ENCODE measurements around the gene ILDR1. TPM values are rescaled to one million over a fixed set of nuclear protein-coding genes. Genes with fewer than 3 reads are reported as not detected.

Gene ILDR1
- total and polyA plus RNA-seq, 2 donors from 2014 or later: 11.9 to 17.7 TPM

- H3K27me3 ChIP-seq (ENCODE audit: control insufficient read depth, insufficient read depth, low read length): no peaks in the 10 kb centered on the region
Measured at GRCh38 chr3:122060040-122060698, 38.1 kb upstream of the ILDR1 start.

GRCh38 chr3:122058294-122058693 lies 36.2 kb upstream of the ILDR1 start:
- intact Hi-C loops (cut with DNase I): no loop called here
- no peak for TF ChIP-seq CTCF (IDR thresholded peaks at IDR 0.05; ENCODE audit: borderline replicate concordance, extremely low read depth, insufficient read depth)
- no peak overlapping the region for H3K4me3 ChIP-seq (ENCODE audit: low read length in 3 of 3)

More at GRCh38 chr3:122060040-122060698, 38.1 kb upstream of the ILDR1 start:
- Histone ChIP-seq H3K4me1 (ENCODE audit: control insufficient read depth in 2 of 3, insufficient read depth in 2 of 3, low read depth in 1 of 3, low read length in 3 of 3) (no peaks in the 10 kb centered on the region), H3K9me3 (ENCODE audit: control insufficient read depth in 2 of 3, insufficient read depth in 1 of 3, low read length in 3 of 3) (no peaks in the 10 kb centered on the region), H3K4me3 (ENCODE audit: low read length in 3 of 3) (no peak overlapping the region), H3K9ac (ENCODE audit: low read length in 3 of 3) (no peak overlapping the region), H3K36me3 (ENCODE audit: control insufficient read depth in 2 of 3, insufficient read depth in 3 of 3, low read length in 3 of 3) (no peaks in the 10 kb centered on the region), H3K27ac (ENCODE audit: low read depth in 2 of 2, low read length in 2 of 2) (no peak overlapping the region)
- TF ChIP-seq CTCF (IDR thresholded peaks at IDR 0.05; ENCODE audit: borderline replicate concordance, extremely low read depth, insufficient read depth): no peak
- DNase-seq: no peak
- no peak for FAIRE-seq
- intact Hi-C loops (cut with DNase I): no loop called here

DNA sequence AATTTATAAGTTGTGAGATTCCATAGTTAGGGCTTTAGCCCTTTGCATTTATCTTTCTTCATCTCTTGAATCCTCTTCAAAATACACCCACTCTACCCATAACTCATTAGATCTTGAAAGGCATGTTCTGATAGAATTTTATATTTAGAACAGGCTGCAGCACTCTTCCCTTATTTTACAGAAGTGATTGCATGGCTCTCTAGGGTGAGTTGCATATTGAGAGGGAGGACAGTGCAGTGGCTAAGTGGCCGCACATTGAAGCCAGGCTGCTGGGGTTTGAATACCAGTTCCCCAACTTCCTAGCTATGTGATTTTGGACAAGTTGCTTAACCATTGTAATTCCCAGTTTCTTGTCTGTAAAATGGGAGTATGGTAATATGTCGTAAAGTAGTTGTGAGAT lies 35.6 kb upstream of the ILDR1 start:
- intact Hi-C loops (cut with DNase I): no loop called here
- Histone ChIP-seq H3K36me3 (ENCODE audit: control insufficient read depth in 2 of 3, insufficient read depth in 3 of 3, low read length in 3 of 3) (no peaks in the 10 kb centered on the region), H3K4me3 (ENCODE audit: low read length in 3 of 3) (no peak overlapping the region), H3K27ac (ENCODE audit: low read depth in 2 of 2, low read length in 2 of 2) (no peak overlapping the region), H3K4me1 (ENCODE audit: control insufficient read depth in 2 of 3, insufficient read depth in 2 of 3, low read depth in 1 of 3, low read length in 3 of 3) (no peaks in the 10 kb centered on the region), H3K9me3 (ENCODE audit: control insufficient read depth in 2 of 3, insufficient read depth in 1 of 3, low read length in 3 of 3) (no peaks in the 10 kb centered on the region), H3K27me3 (ENCODE audit: control insufficient read depth, insufficient read depth, low read length) (no peaks in the 10 kb centered on the region), H3K9ac (ENCODE audit: low read length in 3 of 3) (no peak overlapping the region)
- no peak for FAIRE-seq
- no peak for TF ChIP-seq CTCF (IDR thresholded peaks at IDR 0.05; ENCODE audit: borderline replicate concordance, extremely low read depth, insufficient read depth)
- no peak for DNase-seq

More at GRCh38 chr3:122058294-122058693, 36.2 kb upstream of the ILDR1 start:
- H3K4me1 ChIP-seq (ENCODE audit: control insufficient read depth in 2 of 3, insufficient read depth in 2 of 3, low read depth in 1 of 3, low read length in 3 of 3): no peaks in the 10 kb centered on the region
- DNase-seq: no peak
- no peaks in the 10 kb centered on the region for H3K36me3 ChIP-seq (ENCODE audit: control insufficient read depth in 2 of 3, insufficient read depth in 3 of 3, low read length in 3 of 3)
- FAIRE-seq: no peak
- no peaks in the 10 kb centered on the region for H3K9me3 ChIP-seq (ENCODE audit: control insufficient read depth in 2 of 3, insufficient read depth in 1 of 3, low read length in 3 of 3)
- H3K9ac ChIP-seq (ENCODE audit: low read length in 3 of 3): no peak overlapping the region
- H3K27ac ChIP-seq (ENCODE audit: low read depth in 2 of 2, low read length in 2 of 2): no peak overlapping the region
- no peaks in the 10 kb centered on the region for H3K27me3 ChIP-seq (ENCODE audit: control insufficient read depth, insufficient read depth, low read length)

GRCh38 chr3:122055215-122055614 lies 33.2 kb upstream of the ILDR1 start, which contains the start of gene CD86:
Gene CD86, plus strand, starts transcription at chr3:122055362. Its CDS starts 128 bp downstream, at chr3:122055490.
- intact Hi-C loops (cut with DNase I): no loop called here
- DNase-seq (peak in 1 of 5 donors; percentile 4), FAIRE-seq (no peak)
- Histone ChIP-seq H3K27me3 (ENCODE audit: control insufficient read depth, insufficient read depth, low read length) (no peaks in the 10 kb centered on the region), H3K9ac (ENCODE audit: low read length in 3 of 3) (no peak within 1 kb of the TSS), H3K27ac (ENCODE audit: low read depth in 2 of 2, low read length in 2 of 2) (no peak within 1 kb of the TSS), H3K4me3 (ENCODE audit: low read length in 3 of 3) (no peak within 1 kb of the TSS), H3K4me1 (ENCODE audit: control insufficient read depth in 2 of 3, insufficient read depth in 2 of 3, low read depth in 1 of 3, low read length in 3 of 3) (no peaks in the 10 kb centered on the region), H3K9me3 (ENCODE audit: control insufficient read depth in 2 of 3, insufficient read depth in 1 of 3, low read length in 3 of 3) (no peaks in the 10 kb centered on the region), H3K36me3 (ENCODE audit: control insufficient read depth in 2 of 3, insufficient read depth in 3 of 3, low read length in 3 of 3) (no peaks in the 10 kb centered on the region)
- TF ChIP-seq CTCF (IDR thresholded peaks at IDR 0.05; ENCODE audit: borderline replicate concordance, extremely low read depth, insufficient read depth): no peak

All from kidney (tissue), 14 donors.